HFFc6 (cell line): ENCODE results near the gene SPATA6L. TPM values are rescaled to one million over a fixed set of nuclear protein-coding genes. Genes with fewer than 3 reads are reported as not detected.

Experiments used
- DNase-seq: peaks from one replicate; pipeline ENCODE4 v3.0.0-alpha.2; 2018
- H3K27ac Mint-ChIP-seq: 2 replicates; pipeline ENCODE4 v1.8.0; 2020; ENCODE audit warnings: mild to moderate bottlenecking, mixed read lengths
- H3K27me3 Mint-ChIP-seq: 2 replicates; pipeline ENCODE4 v1.8.0; 2021; ENCODE audit warnings: mild to moderate bottlenecking, moderate library complexity, mixed read lengths; ENCODE audit not compliant: insufficient read depth
- H3K36me3 Mint-ChIP-seq: 2 replicates; pipeline ENCODE4 v1.8.0; 2021; ENCODE audit warnings: low read depth, mixed read lengths
- H3K4me1 Mint-ChIP-seq: 2 replicates; pipeline ENCODE4 v1.8.0; 2020; ENCODE audit warnings: low read depth, mixed read lengths
- H3K4me3 Mint-ChIP-seq: 2 replicates; pipeline ENCODE4 v1.8.0; 2020; ENCODE audit warnings: mild to moderate bottlenecking, moderate library complexity, mixed read lengths
- H3K9me3 Mint-ChIP-seq: 2 replicates; pipeline ENCODE4 v1.8.0; 2020; ENCODE audit warnings: mild to moderate bottlenecking, mixed read lengths
- total RNA-seq, 6 experiments: library from RNA; stranded (reverse); fragmentation: NEBNext Ultra II Directional; extraction: Animal tissue kit (Norgen Biotek cat#: 25700); gene quantifications; 2 replicates in 1 of 6; 3 replicates in 5 of 6; pipeline ENCODE4 v1.2.3, GENCODE V29; 2021
- TF ChIP-seq, protein P1 (sequence below): fragments of 200-600 bp; sonication (generic); IDR thresholded peaks from 2 replicates; pipeline ENCODE4 v1.5.0; 2021; ENCODE audit warnings: antibody characterized with exemption, mild to moderate bottlenecking

Gene SPATA6L
- total RNA-seq, 6 experiments from 2014 or later: 0.27 to 0.73 (median 0.54) TPM; not detected in 2

DNA sequence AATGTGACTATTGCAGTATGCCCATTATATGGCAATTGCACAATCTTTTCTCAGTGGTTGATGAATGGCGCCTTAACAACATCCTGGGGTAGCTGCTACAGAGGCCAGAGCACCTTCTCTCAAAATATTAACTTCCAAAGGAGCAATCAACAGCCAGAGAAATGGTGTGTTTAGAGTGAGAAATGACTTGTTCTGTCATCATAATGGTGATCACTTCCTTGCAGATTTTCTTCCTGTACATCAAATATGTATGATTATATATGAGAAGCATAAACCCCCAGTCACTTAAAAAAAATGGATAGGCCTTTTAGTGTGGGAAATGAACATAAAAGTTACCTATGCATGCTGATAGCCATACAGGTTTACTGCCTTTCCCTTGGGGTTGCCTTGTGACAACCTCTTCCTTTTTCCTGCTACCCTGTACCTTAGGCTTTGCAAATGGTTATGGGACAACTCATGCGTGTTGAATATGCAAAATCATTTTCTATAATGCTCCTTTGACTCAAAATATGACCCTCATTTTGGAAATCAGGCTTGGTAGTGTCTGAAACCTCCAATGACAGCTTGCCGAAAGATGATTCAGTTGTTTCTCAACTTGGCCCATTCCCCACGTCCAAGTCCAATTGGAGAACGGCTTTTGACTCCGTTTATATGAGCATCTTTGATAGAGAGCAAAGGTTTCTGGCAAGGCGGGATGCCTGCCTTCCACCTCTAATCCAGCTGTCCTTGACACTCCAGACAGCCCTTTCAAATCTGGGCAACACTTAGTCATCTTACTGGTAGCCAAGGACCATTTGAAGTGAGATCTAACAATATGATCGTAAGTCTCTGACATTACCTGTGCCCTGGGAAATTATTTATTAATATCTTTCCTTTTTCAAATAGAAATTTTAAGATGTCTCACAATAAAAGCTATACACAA is 106.8 kb downstream of the SPATA6L start:
- peaks cover 17% of the 10 kb centered on the region; the same call in 1 of the 2 replicates for H3K27me3 Mint-ChIP-seq
- H3K36me3 Mint-ChIP-seq: no peaks in the 10 kb centered on the region
- H3K27ac Mint-ChIP-seq: no peak overlapping the region
- H3K4me1 Mint-ChIP-seq: peaks cover 7% of the 10 kb centered on the region
- no peak for DNase-seq
- TF ChIP-seq, protein P1, sequence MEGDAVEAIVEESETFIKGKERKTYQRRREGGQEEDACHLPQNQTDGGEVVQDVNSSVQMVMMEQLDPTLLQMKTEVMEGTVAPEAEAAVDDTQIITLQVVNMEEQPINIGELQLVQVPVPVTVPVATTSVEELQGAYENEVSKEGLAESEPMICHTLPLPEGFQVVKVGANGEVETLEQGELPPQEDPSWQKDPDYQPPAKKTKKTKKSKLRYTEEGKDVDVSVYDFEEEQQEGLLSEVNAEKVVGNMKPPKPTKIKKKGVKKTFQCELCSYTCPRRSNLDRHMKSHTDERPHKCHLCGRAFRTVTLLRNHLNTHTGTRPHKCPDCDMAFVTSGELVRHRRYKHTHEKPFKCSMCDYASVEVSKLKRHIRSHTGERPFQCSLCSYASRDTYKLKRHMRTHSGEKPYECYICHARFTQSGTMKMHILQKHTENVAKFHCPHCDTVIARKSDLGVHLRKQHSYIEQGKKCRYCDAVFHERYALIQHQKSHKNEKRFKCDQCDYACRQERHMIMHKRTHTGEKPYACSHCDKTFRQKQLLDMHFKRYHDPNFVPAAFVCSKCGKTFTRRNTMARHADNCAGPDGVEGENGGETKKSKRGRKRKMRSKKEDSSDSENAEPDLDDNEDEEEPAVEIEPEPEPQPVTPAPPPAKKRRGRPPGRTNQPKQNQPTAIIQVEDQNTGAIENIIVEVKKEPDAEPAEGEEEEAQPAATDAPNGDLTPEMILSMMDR: no peak
- H3K9me3 Mint-ChIP-seq: no peaks in the 10 kb centered on the region
- no peak overlapping the region for H3K4me3 Mint-ChIP-seq

DNA sequence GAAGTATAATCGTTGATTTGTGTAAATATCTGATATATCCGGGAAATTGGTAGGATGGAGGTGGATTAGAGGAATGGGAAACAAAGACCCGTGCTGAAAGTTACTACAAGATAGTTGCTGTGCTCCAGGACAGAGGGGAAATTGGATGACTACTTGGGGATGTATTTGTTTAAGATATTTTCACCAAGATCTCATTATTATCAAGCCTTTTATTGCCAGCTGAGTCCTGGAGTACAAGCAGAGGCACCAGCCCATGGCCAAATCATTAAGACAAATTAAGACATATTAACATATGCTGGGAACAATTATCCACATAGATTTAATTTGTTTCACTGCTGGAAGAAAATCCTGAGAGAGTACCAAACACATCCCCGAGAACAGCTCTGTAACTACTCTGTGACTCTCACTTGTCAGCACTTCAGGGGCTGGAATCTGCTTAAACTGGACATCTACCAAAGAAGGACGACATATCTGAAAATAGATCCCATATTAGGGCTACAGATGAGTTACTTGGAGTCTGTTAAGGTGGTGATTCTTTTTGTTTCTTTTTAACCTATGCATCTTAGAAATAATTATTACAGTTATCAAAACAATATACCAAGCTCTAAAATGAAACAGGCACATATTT is 107.8 kb downstream of the SPATA6L start:
- Mint-ChIP-seq H3K27me3 (peaks cover 12% of the 10 kb centered on the region; the same call in 1 of the 2 replicates), H3K4me1 (peaks cover 17% of the 10 kb centered on the region), H3K36me3 (no peaks in the 10 kb centered on the region), H3K4me3 (no peak overlapping the region), H3K27ac (no peak overlapping the region), H3K9me3 (no peaks in the 10 kb centered on the region)
- no peak for DNase-seq
- TF ChIP-seq, protein P1: no peak

DNA sequence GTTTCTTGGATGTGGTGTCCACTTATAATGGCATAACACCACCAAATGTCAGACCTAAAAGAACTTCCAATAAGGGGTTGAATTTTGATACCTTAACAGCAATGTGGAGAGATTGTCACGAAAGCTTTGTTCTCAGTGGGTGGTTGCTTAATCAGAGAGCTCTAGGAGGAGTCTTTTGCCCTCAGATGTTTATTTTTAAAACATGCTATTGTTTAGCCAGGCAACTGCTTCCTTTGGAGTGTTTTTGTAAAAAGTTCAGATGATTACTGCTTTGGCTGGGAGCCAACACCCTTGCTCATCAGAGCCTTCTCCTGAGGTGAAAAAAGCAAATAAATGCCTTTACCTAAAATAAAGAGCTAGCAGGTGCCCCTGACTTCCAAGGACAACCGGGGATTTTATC is 111.0 kb downstream of the SPATA6L start:
- TF ChIP-seq, protein P1: no peak
- Mint-ChIP-seq H3K27ac (no peak overlapping the region), H3K4me1 (peaks cover 17% of the 10 kb centered on the region), H3K36me3 (no peaks in the 10 kb centered on the region), H3K27me3 (peaks cover 13% of the 10 kb centered on the region), H3K4me3 (no peak overlapping the region), H3K9me3 (no peaks in the 10 kb centered on the region)
- DNase-seq: peak; percentile 11

DNA sequence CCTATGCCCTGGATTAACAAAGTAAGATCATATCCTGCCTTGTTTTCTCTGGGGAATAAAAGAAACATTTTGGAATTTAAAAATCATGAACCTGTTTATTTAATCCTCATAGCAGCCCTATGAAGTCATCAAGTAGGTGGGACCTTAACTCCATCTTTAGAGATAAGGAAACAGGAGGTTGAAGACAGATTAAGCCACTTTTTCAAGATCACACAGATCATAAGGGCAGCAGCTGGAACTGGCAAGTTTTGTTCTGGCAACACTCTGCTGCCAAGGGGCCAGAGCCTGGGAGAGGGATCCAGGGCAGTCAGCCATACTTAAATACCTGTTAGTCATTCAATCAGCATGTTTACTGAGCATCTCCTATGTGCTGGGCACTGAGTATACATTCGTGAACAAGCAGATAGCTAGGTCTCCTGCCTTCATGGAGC is 112.3 kb downstream of the SPATA6L start:
- Mint-ChIP-seq H3K27ac (no peak overlapping the region), H3K36me3 (no peaks in the 10 kb centered on the region), H3K9me3 (no peaks in the 10 kb centered on the region), H3K4me1 (peaks cover 17% of the 10 kb centered on the region), H3K27me3 (peaks cover 12% of the 10 kb centered on the region), H3K4me3 (no peak overlapping the region)
- TF ChIP-seq, protein P1: no peak
- peak; percentile 6 for DNase-seq

DNA sequence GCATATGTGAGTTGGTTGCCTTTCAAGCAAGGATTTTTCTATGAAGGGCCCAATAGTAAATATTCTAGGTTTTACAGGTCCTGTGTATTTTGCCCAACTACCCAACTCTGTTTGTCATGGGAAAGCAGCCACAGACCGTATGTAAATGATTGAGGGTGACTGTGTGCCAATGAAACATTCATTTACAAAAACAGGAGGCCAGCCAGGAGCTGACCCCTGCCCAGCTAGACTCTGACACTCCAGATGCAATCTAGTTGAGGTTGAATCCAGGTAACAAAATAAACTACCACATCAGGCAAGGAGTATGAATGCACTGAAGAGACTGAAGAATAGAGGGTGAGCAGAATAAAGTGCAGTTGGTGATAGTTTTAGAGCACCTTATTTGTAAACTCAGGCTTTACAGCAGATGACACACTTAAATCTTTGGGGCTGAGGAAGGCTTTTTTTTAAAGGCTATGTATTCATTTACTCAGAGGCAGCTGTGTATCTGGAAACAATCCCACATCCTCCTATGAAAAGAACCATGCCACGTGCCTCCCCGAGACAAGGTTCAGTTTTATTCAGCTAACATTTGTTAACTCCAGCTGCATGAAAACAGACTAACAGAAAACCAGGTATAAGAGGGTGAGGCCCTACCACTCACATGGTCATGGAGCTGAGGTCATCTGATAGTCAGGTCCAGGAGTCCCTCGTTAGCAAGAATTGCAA is 115.3 kb downstream of the SPATA6L start:
- H3K36me3 Mint-ChIP-seq: no peaks in the 10 kb centered on the region
- H3K27ac Mint-ChIP-seq: no peak overlapping the region
- H3K27me3 Mint-ChIP-seq: peaks cover 2% of the 10 kb centered on the region
- TF ChIP-seq, protein P1: no peak
- H3K9me3 Mint-ChIP-seq: no peaks in the 10 kb centered on the region
- DNase-seq: no peak
- H3K4me3 Mint-ChIP-seq: no peak overlapping the region
- peaks cover 22% of the 10 kb centered on the region for H3K4me1 Mint-ChIP-seq
